ENCODE results near the gene EML6. TPM values are rescaled to one million over a fixed set of nuclear protein-coding genes. Genes with fewer than 3 reads are reported as not detected.
A peak's percentile ranks its signal among the peaks of the same experiment; 100 is the strongest.

Gene EML6
- total and polyA plus RNA-seq, 2 of the 8 experiments (the other 6 are each of a cell fraction or from before 2014, with no cell fraction given) = 1.2 to 1.6 TPM

- H3K9me3 ChIP-seq (ENCODE audit: insufficient read depth in 2 of 2, low read depth in 1 of 2, low read length in 1 of 2) = no peaks in the 10 kb centered on the region
- H2AK5ac ChIP-seq (ENCODE audit: low read depth, low read length) = no peak overlapping the region
- no peak overlapping the region for H3K27ac ChIP-seq (ENCODE audit: low read depth, low read length)
- no peak overlapping the region for H2BK12ac ChIP-seq (ENCODE audit: low read depth, low read length)
- no peak overlapping the region for H4K5ac ChIP-seq (ENCODE audit: insufficient read length, low read depth, low read length)
- no peak overlapping the region for H2BK15ac ChIP-seq (ENCODE audit: low read length)
- 92% methylated on average over 13 of the region's 13 CpGs; no CpG with 5 or more reads in 1 of the 2 experiments for WGBS, 2 experiments (ENCODE audit: extremely low coverage in 1 of 2, insufficient coverage in 1 of 2, insufficient read length in 1 of 2, insufficient replicate concordance in 2 of 2, low coverage in 1 of 2, low lambda C conversion rate in 2 of 2, missing lambda C conversion rate in 1 of 2)
- H3K56ac ChIP-seq (replicated peaks; ENCODE audit: insufficient read length, low read depth, low read length) = no peak overlapping the region
- no peak overlapping the region for H2AFZ ChIP-seq (ENCODE audit: low read length)
- H3K36me3 ChIP-seq (ENCODE audit: control insufficient read depth in 2 of 4, insufficient read depth in 4 of 4, low read length in 3 of 4) = no peaks in the 10 kb centered on the region
- no peak overlapping the region for H2BK5ac ChIP-seq (ENCODE audit: low read depth, low read length)
- H2BK20ac ChIP-seq (ENCODE audit: low read length) = no peak overlapping the region
- no peak for DNase-seq (ENCODE audit: low read depth in 1 of 2, low spot score in 2 of 2)
- H3K23me2 ChIP-seq (ENCODE audit: low read depth, low read length) = no peaks in the 10 kb centered on the region
- H3K9ac ChIP-seq (replicated peaks in 1 of 4; ENCODE audit: extremely low read depth in 1 of 4, low read depth in 3 of 4, low read length in 3 of 4) = no peak overlapping the region
- no peaks in the 10 kb centered on the region; the same call in 1 of the 2 replicates for H3K79me1 ChIP-seq (ENCODE audit: low read depth, low read length)
- H3K79me2 ChIP-seq (ENCODE audit: control insufficient read depth in 1 of 2, insufficient read depth in 2 of 2, low read length in 2 of 2) = no peaks in the 10 kb centered on the region
- no peak overlapping the region for H3K4me2 ChIP-seq (ENCODE audit: insufficient read depth in 1 of 2, low read depth in 2 of 2, low read length in 2 of 2)
- peaks cover 2 to 8% (median 3%) of the 10 kb centered on the region in 4 experiments; a peak in 5 of 7 replicates for H3K4me1 ChIP-seq (replicated peaks in 1 of 4; ENCODE audit: control insufficient read depth in 3 of 4, insufficient read depth in 4 of 4, low read length in 3 of 4)
- no peak overlapping the region for H4K91ac ChIP-seq (replicated peaks; ENCODE audit: insufficient read length, low read length)
- no peak overlapping the region for H3K14ac ChIP-seq (ENCODE audit: insufficient read length)
- no peak for FAIRE-seq
- ChIA-PET CTCF (ENCODE audit: partially characterized antibody) (no interaction called here), POLR2A (ENCODE audit: partially characterized antibody) (interaction anchor here (0.8 kb wide), 1 partner anchor 9 kb away, joined by 3 read pairs; no protein-coding TSS in a partner anchor)
- H3K4me3 ChIP-seq (ENCODE audit: extremely low read depth in 1 of 4, insufficient read depth in 2 of 4, low read depth in 3 of 4, low read length in 4 of 4) = no peak overlapping the region
- no peak overlapping the region for H2BK120ac ChIP-seq (replicated peaks; ENCODE audit: low read depth, low read length)
- H4K20me1 ChIP-seq (replicated peaks in 1 of 2; ENCODE audit: control insufficient read depth in 1 of 2, insufficient read depth in 2 of 2, low read length in 2 of 2) = no peaks in the 10 kb centered on the region
- H3K4ac ChIP-seq (replicated peaks; ENCODE audit: insufficient read length, low read depth, low read length) = no peak overlapping the region
- no peaks in the 10 kb centered on the region for H3K27me3 ChIP-seq (replicated peaks in 1 of 4; ENCODE audit: control insufficient read depth in 3 of 4, extremely low read depth in 1 of 4, insufficient read depth in 3 of 4, low read length in 3 of 4)
- peak overlapping the region; percentile 31; the same call in 1 of the 2 replicates for H4K8ac ChIP-seq (ENCODE audit: extremely low read depth, insufficient read depth, low read length)
- no peak overlapping the region for H3K23ac ChIP-seq (ENCODE audit: insufficient read length)
- H3K18ac ChIP-seq (ENCODE audit: extremely low read depth, low read length) = no peak overlapping the region
- no peak for TF ChIP-seq CHD1 (IDR thresholded peaks at IDR 0.05; ENCODE audit: low read depth, low read length)
- TF ChIP-seq TCF12 (IDR thresholded peaks at IDR 0.05; ENCODE audit: low read depth, low read length) = no peak
- TF ChIP-seq ZNF274 (IDR thresholded peaks at IDR 0.05; ENCODE audit: borderline replicate concordance, extremely low read depth, low read length) = no peak
- no peak for TF ChIP-seq RBBP5 (IDR thresholded peaks at IDR 0.05; ENCODE audit: borderline replicate concordance, low read depth, low read length)
Observed at GRCh38 chr2:54962511-54962910, 239.0 kb downstream of the EML6 start.
